Esophagus mucosa (tissue), 1 donor: ENCODE results near the gene USP37. TPM values are rescaled to one million over a fixed set of nuclear protein-coding genes. Genes with fewer than 3 reads are reported as not detected.

Experiments used
- ATAC-seq: fragments of 200-7000 bp; cut with Tn5 transposase; one replicate; pipeline ENCODE4 v1.9.1; 2020
- total RNA-seq: library from RNA; stranded (reverse); gene quantifications from one replicate; pipeline ENCODE4 v1.2.4, GENCODE V29; 2023
- donor health status: DM: yes; HTN: yes; CAD: no.

The USP37 gene
- total RNA-seq, 1 donor from 2014 or later = 11.8 TPM

DNA sequence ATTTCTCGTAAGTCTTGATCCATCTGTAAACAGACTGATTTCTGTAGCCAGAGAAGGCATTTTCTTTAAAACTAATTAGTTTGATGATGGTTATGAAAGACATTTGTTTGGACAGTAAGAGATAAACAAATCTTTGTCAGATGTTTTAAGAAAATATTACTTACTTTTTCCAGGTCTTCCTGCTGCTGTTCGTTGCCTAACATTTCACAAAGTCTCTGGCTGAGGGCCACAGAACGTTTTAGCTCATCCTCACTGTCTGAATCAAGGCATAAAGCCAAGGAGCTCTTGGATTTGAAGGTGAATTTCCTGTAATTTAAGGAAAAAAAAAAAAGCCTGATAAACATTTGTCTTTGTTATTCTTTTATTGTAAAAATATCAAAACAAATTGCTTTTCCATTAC lies 91.5 kb downstream of the USP37 start:
- ATAC-seq = no peak

GRCh38 chr2:218474527-218474926 lies 93.6 kb downstream of the USP37 start:
- no peak for ATAC-seq

DNA sequence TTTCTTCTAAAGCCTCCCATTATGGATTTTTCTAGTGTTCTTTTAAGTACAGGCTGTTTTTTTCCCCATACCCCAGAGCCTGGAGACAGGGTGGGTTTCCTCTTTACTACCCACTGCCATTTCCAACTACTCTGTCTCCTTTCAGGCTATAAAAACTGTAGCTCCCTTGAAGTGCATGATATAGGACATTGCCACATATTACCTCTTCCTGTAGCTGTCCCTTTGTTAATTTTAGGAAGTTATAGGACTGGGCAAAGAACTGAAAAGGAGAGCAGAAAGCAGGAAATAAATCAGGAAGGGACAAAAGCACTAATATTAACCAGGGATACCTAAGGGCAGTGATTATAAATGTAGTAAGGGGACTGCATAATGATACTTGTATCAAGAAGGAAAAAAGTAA lies 95.2 kb downstream of the USP37 start:
- no peak for ATAC-seq

- no peak for ATAC-seq
These were observed 96.2 kb downstream of the USP37 start for GRCh38 chr2:218471982-218472381.

- ATAC-seq = no peak
These were observed 97.1 kb downstream of the USP37 start for GRCh38 chr2:218471036-218471435.

DNA sequence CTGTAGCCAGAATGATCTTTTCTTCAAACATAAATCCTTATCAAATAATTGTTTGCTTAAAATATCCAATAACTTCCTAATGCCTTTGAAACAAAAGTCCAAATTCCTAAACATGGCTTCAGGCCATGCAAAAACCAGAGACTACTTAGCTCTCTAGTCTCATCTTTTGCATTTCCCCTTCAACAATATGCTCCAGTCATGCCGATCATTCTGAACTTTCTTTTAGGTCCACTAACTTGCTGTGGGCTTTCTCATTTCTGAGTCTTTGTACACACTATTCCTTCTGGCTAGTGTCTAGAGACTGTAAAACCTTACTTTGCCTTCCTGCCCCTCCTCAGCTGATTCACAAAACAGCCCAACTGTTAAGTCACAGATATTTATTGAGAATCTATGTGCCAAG lies 97.7 kb downstream of the USP37 start:
- no peak for ATAC-seq

GRCh38 chr2:218465987-218466633 lies 102.0 kb downstream of the USP37 start:
- ATAC-seq = peak; percentile 42

GRCh38 chr2:218458598-218458997 lies 109.6 kb downstream of the USP37 start:
- ATAC-seq = no peak

DNA sequence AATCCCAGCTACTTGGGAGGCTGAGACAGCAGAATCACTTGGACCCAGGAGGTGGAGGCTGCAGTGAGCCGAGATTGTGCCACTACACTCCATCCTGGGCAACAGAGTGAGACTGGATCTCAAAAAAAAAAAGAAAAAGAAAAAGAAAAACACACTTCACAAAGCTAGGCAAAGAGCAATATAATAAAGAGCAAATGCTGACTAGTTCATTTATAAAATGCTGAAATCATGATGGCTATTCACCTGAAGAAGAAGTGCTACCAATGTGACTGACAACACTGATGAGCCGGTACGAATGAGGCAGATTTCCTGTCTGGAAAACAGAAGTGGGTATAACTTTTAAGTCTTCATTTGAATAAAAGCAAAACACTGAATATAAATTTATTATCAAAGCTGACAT lies 111.3 kb downstream of the USP37 start:
- ATAC-seq = no peak

GRCh38 chr2:218452079-218452478 lies 116.1 kb downstream of the USP37 start:
- no peak for ATAC-seq

DNA sequence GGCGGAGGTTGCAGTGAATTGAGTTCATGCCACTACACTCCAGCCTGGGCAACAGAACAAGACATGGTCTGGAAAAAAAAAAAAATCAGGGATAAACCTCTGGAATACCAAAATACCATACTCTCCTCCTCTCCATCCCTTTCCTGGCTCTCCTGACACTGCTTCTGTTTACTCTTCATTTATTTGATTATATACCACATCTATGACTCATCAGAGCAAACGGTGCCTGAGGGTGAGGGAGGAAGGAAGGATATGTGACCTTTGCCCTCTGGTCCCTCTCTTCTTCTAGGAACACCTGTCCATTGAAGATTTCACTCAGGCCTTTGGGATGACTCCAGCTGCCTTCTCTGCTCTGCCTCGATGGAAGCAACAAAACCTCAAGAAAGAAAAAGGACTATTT lies 119.2 kb downstream of the USP37 start:
- ATAC-seq = peak; percentile 43

- no peak for ATAC-seq
These were observed 121.1 kb downstream of the USP37 start for GRCh38 chr2:218447072-218447471.

DNA sequence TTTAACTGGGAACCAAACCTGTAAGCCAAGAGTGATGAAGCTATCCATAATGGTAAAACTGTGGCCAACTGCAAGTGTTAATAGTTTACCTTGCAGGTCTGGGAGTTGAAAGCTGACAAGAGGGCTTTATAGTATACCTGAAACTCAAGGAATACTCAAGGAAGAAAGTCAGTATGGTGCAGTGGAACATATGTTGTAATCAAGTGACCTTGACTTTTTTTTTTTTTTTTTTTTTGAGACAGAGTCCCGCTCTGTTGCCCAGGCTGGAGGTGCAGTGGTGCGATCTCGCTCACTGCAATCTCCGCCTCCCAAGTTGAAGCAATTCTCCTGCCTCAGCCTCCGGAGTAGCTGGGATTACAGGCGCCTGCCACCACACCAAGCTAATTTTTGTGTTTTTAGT lies 121.6 kb downstream of the USP37 start:
- ATAC-seq = no peak

DNA sequence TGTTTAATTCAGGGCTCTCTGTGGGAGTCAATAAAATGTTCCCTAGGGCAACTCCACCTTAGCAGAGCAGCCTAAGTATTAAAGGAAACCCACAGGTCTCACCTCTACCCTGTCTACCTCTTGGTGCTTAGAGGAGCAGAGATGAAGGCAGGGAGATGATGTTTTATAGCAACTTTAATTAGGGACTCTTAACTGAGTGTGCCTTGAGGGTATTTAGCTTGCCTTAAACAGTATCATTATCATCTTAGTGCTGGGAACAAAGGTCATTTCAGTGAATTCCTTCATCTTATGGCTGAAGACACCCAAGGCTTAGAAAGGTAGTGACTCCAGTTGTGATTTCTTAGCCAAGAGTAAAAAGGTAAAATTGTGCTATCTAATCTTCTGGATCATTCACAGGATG lies 122.5 kb downstream of the USP37 start:
- no peak for ATAC-seq

GRCh38 chr2:218444692-218445357 lies 123.3 kb downstream of the USP37 start:
- no peak for ATAC-seq

DNA sequence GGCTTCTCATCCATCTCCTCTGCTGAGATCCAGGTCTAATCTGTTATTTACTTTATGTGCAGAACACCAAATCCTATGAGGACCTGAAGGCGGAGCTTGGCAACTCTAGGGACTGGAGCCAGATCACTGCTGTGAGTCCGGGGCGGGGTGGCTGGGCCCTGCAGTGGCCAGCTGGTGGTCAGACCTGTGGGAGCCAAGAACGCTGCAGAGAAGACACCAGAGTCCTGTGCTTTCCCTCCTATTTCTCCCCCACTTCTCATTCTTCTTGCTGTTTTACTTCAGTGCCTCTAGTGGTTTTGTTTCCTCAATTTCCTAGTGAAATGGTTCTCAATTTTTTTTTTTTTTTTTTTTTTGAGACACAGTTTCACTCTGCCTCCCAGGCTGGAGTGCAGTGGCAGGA lies 129.6 kb downstream of the USP37 start:
- ATAC-seq = no peak

DNA sequence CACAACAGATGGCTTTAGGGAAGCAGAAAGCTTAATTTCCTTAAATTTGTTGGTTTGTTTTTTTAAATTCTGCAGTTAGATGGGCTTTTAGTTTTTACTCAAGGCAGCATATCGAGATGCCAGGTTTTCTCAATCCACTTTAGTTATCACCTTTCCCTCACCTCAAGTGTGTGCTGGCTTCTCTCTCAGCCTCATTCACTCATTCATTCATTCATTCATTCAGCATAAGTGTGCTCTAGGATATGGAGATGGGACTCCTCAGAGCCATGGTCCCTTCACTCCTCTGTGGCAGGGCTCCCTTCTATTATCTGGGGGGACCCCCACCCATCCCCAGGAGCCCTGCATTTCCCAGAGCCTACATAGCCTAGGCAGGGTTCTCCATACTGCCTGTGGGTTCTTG lies 130.2 kb downstream of the USP37 start:
- ATAC-seq = no peak

GRCh38 chr2:218436992-218437391 lies 131.2 kb downstream of the USP37 start:
- no peak for ATAC-seq

DNA sequence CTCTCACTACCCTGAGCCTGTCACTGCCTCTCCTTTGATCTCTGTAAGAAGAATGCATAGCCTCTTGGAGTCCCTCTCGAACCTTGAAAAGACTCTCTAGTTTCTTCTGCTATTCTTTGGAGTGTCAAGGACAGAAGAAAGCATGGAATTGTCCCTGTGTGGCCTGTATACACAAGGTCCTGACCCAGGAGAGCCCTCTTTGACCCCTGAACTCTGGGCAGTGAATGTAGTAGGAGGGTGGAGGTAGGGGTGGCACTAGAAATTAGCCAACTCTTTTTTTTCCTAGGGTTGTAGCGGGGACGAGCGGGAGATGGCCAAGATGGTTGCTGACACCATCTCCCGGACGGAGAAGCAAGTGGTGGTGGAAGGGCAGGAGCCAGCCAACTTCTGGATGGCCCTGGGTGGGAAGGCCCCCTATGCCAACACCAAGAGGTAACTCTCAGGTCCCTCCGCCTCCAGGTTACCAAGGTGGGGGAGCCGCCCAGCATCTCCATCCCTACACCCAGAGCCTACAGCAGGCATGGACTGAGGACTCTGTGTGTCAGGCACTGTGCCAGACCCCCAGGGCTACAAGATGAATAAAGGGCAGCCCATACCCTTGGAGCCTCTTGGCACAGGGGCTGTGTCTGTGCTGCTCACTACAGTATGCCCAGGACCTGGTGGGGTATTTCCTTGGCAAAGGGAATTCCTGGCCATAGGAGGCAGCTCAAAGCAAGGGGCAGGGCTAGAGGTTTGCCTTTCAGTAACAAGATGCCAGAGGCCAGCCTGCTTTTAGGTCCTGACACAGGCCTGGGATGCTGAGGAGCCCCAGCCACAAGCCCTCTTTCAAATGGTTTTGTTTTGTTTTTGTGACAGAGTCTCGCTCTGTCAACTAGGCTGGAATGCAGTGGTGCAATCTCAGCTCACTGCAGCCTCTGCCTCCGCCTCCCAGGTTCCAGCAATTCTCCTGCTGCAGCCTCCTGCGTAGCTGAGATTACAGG lies 132.9 kb downstream of the USP37 start:
- no peak for ATAC-seq

- no peak for ATAC-seq
These were observed 133.7 kb downstream of the USP37 start for GRCh38 chr2:218434456-218434855.

GRCh38 chr2:218432676-218433365 lies 135.3 kb downstream of the USP37 start:
- ATAC-seq = no peak

GRCh38 chr2:218431878-218432277 lies 136.3 kb downstream of the USP37 start:
- no peak for ATAC-seq

DNA sequence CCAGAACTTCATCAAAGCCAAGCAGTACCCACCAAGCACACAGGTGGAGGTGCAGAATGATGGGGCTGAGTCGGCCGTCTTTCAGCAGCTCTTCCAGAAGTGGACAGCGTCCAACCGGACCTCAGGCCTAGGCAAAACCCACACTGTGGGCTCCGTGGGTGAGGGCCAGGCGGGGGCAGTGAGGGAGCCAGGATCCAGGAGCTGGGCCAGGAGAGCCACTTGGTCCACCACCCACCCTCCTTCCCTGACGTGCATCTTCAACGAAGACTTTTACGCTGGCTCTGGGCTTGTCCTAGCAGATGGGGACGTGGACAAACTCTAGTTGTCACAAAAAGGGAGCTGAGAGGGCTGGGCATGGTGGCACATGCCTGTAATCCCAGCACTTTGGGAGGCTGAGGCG lies 137.4 kb downstream of the USP37 start:
- ATAC-seq = no peak
